ENCODE data around the gene CTSW.
A peak's percentile ranks its signal among the peaks of the same experiment; 100 is the strongest.
"Not testable (repeated sequence)": the region's sequence is repeated elsewhere in the genome, so short reads cannot be mapped to it uniquely, and the experiment has no call there.

CTSW gene

DNA sequence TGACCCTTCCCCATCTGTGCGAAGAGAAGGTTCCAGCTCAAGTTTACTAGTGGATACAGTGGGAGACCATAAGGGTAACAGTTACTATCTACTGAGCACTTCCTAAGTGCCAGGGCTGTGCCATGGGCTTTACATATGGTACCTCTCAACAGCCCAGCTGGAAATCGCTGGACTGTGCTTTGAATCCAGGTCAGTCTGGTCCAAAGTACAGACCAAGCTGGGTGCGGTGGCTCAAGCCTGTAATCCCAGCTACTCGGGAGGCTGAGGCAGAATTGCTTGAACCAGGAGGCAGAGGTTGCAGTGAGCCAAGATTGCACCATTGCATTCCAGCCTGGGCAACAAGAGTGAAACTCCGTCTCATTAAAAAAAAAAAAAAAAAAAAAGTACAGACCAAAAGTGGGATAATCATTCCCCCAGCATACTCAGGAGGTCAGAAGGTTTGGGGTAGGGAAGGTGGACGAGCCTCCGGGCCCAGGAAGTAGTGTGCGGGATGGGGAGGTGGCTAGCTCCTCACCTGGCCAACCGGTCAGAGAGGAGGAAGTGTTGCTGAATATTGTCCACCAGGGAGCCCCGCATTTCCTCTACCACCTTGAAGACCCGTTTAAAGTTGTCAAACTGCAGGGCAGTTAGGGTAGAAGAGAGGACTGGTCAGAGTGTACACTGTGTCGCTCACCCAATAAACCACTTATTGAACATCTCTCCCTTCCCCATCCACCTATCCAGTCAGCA is 6.3 kb downstream of the CTSW start:
- DNase-seq (ENCODE audit: low read depth) = no peak

DNA sequence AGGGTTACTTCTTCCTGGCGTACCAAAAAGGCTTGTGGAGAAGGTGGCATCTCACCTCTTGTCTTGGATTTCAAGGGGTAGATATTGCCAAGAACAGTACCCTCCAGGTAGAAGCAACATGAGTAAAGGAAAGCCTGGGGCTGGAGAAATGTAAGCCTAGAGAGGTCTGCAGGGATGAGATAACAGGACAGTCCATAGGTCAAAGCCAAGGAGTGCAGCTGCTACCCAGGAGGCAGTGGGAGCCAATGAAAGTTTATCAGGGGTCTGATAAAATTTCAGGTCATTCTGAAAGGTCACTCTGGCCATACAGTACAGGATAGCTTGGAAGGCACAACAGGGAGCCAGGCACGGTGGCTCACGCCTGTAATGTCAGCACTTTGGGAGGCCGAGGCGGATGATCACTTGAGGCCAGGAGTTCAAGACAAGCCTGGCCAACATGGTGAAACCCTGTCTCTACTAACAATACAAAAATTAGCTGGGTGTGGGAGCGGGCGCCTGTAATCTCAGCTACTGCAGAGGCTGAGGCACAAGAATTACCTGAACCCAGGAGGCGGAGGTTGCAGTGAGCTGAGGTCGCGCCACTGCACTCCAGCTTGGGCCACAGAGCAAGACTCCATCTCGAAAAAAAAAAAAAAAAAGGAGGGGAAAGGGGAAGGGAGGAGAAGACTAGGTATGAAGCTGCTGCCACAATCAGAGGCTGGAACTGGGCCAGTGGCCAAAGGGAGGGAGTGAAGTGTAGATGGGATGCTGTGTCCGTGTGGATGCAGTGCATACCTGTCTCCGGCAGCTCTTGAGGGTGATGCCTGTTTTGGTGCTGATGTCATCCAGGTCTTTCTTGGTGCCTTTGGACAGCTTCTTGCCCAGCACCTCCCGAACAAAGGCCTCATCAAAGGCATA is 7.4 kb downstream of the CTSW start:
- no peak for DNase-seq (ENCODE audit: low read depth)

DNA sequence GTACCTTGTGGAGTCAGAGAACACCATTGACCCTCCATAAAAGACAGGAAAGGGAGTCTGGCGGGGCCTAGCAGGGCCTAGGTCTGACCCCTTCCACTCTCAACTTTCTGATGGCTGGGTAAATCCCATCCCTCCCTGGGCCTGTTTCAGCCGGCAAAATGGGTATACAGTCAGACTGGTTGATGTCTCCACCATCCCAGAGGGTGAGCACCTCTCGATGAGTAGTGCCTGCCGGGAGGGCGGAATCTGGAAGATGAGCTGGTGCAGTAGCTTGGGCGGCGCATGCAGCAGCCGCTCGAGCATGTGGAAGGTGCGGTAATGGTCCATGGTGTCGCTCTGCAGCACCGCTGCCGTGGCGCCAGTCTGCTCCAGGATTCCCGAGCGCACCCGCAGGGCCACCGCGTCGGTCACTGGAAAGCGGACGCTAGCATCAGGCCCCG is 8.1 kb downstream of the CTSW start:
- no peak for DNase-seq (ENCODE audit: low read depth)

DNA sequence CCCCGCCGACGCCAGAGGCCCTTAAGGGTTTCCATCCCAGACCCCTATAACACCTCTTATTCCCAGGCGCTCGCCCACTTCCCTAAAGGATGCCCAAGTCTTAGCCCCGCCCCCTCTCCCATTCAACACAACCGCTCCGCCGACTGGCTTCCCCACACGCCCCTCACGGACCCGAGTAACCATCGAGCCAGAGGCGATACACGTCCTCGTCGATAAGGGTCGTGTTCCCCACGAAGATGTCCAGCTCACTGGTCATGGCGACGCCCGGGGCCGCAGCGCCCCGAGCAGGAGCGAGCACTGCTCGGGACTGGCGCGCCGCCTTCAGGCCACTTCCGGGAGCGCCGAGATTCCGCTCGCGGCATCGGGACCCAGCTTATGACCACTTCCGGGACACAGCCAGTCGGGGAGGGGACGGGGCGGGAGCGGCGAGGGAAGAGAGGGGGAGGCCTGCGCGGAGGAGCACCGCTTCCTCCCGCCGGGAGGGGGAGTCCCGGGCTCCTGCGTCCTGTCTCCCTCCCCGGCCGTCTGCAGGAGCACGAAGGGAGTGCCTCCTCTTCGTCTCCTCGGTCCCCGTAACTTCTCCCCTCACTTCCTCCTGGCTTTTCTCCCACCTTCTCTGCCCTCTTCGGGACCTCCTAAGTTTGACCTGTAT is 8.7 kb downstream of the CTSW start, which contains the start of gene FIBP:
TSS of gene FIBP (minus strand) at position 309 of the 652 bp plus-strand sequence. CDS start at position 256, 53 bp downstream.
- peak; percentile 97 for DNase-seq (ENCODE audit: low read depth)

DNA sequence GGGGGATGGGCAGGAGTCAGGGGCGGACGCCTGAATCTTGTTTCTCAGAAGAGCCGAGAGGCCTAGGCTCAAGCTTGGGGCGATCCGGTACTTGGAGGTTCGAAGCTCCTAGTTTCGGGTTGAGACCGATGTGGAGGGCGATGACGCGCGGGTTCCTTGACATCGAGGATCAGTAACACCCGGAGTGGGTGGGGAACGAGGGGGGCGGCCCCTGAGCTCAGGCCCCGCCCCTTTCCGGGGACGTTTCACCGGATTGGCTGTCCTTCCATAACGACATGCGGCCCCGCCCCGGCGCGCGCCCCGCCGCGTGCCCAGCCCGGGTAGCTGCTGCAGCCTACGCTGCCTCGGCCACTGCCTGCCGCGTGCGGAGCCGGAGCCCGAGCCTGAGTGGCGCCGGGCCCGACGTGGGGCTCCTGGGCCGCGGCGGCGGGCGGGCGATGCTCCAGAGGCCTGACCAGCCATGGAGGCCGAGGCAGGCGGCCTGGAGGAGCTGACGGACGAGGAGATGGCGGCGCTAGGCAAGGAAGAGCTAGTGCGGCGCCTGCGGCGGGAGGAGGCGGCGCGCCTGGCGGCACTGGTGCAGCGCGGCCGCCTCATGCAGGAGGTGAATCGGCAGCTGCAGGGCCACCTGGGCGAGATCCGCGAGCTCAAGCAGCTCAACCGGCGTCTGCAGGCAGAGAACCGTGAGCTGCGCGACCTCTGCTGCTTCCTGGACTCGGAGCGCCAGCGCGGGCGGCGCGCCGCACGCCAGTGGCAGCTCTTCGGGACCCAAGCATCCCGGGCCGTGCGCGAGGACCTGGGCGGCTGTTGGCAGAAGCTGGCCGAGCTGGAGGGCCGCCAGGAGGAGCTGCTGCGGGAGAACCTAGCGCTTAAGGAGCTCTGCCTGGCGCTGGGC is 10.9 kb downstream of the CTSW start, which contains the start of gene CCDC85B:
TSS of gene CCDC85B (plus strand) at position 350 of the 895 bp plus-strand sequence. CDS start at position 461, 111 bp downstream.
- peak; percentile 96 for DNase-seq (ENCODE audit: low read depth)

DNA sequence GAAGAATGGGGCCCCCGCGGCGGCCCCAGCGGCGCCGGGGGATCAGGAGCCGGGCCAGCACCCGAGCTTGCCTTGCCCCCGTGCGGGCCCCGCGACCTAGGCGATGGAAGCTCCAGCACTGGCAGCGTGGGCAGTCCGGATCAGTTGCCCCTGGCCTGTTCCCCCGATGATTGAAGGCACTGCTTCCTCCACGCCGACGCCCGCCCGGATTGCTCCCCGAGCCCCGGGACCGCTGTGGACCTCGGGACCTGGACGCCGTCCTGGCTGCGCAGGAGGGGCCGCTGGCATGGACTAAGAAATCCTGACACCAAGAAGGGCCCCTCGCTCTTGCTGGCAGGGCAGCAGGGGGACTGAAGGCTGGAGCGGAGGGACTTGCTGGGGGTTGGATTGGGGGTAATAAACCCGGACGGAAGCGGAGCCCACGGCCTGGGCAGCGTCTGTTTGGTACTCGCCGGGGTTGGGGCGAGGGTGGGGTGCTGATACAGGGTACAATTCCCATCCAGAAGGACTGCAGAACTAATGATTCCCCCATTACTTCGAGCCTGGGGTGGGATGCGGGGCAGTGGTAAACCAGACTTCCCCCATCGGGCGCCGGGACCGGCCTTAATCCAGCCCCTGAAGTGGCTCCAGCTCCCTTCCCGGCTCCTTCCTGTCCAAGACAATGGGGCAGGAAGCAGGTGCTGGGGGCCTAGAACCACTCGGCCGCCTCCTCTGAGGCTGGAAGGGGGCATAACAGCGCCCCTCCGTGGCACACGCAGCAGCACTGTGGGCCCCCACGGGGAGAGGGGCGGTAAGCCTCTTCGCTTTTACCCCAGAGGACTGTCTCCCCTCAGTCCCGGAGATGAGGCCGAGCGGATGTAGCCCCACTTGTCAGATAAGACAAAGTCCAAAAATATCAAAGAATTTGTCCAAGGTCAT is 11.8 kb downstream of the CTSW start:
- no peak for DNase-seq (ENCODE audit: low read depth)

DNA sequence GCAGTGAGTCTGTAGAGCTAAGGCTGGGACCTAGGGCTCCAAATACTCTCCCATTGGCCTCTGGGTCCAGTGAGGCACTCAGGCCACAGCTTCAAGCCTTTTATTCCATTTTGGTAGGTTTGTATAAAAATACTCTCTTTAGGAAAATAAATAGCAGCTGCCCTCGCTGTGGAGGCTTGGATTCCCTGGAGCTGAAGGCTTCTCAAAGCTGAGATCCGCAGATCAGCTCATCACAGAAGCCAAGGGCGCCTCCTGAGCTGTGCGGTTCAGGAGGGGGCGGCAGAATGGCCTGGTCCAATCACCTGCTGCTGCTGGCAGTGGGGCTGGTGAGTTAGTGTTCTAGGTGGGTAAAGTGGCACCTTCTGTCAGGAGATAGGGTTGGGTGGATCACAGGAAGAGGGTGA is 12.5 kb downstream of the CTSW start:
- DNase-seq (ENCODE audit: low read depth) = not testable (repeated sequence)

DNA sequence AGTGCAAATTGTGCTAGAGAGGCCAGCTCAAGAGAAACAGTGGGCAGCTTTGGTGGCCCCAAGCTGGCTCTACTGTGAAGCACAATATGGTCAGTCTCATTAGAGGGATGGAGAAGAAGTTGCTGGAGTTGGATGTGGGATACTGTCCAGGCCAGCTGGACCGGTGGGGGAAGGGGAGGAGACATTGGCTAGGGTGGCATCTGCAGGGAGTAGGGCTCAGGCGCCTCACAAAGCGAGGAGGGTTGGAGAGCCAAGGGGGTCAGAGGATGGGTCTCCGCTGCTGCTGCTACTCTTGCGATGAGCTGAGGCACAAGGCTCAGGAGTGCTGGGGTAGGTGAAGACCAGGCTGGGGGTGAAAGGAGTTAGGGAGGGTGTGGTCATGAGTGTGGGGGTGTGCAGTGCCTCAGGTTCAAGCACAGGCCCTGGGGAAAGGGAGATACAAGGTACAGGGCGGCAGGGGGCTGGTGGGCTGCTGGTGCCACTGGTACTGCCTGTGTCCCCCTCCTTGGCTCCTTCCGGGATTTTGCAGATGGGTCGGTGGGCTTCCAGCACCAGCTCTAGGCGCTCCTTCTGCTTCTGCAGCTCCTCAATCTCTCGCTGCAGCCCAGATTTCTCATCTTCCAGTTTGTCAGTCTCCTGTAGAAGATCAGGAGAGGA is 13.2 kb downstream of the CTSW start:
- DNase-seq (ENCODE audit: low read depth) = no peak

DNA sequence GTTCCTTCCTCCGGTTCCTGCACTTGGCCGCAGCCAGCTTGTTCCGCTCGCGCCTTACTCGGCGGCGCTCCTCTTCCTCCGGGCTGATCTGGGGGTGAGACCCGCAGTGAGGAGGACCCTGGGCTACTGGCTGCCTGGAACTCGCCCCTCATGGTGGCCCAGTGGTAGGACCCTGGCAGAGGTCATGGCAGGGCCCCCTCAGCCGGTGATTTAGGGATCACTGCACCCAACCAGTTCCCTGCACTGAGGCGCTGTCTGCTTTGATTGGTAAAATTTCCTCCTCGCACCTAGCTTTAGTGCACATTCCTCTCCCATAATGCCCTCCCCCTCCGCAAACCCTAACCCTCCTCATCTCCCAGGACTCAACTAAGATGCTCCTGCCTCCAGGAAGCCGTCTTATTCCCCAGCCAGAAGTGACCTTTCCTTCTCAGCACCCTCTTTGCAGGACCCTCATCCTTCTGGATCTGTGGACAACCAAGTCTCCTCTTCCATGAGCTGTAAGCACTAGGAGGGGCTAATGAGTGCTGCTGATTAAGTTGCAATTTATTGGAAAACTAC is 14.5 kb downstream of the CTSW start:
- DNase-seq (ENCODE audit: low read depth) = no peak

DNA sequence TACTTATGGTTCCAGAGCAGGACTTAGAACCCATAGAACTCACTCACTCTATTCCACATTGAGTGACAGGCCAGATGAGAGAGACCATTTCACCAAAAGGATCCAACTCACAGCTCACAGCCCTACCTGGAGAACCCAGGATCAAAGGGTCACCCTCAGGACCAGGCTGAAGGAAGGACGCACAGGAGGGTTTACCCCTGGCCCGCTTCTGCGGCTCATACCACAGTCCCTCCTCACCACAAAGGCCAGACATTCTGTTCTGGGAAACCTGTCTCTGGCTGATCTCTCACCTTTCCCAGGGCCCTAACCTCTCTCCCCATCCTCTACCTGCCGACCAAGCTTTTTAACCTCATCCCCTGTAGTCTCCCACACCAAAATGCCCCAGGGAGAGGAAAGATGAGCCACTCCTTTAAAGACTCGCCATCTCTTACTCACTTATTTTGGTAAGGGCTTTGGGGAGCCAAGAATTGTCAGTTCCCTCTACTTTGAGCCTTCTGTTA is 15.9 kb downstream of the CTSW start:
- DNase-seq (ENCODE audit: low read depth) = no peak

DNA sequence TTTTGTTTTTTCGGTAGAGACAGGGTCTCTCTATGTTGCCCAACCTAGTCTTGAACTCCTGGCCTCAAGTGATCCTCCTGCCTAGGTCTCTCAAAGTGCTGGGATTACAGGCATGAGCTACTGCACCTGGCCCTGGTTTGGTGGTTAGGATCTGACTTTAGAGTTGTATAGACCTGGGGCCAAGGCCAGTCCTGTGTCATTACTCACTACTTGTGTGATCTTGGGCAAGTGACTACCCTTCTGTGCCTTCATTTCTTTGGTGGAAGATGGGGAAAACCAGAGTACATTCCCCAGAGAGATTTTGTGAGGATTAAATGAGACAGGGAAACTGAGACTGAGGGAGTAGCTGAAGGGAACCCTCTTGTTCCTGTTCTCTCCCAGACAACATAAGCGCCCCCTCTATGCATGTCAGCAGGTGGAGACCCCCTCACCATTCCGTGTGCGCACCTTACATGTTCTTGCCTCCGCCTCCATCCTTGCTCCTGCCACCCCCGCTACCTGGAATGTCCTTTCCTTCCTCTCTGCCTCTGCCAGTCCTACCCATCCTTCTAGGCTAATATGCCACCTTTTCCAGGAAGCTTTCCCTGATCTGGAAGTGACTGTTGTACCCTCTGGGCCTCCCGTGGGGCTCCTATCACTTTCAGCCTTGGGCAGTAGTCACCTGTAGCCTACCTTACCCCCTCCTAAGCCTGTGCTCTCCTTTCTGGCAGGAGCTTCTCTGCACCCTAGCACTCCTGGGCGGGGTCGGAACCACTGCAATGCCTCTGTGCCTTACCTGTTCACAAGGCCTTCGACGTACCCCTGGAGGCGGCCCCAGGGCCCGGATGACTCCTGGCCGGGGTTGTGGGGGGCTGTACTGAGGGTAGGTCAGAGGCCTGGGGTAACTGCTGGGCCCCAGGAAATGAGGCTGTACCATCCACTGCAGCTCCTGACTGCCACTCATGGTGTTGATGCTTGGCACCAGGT is 16.7 kb downstream of the CTSW start:
- no peak for DNase-seq (ENCODE audit: low read depth)

DNA sequence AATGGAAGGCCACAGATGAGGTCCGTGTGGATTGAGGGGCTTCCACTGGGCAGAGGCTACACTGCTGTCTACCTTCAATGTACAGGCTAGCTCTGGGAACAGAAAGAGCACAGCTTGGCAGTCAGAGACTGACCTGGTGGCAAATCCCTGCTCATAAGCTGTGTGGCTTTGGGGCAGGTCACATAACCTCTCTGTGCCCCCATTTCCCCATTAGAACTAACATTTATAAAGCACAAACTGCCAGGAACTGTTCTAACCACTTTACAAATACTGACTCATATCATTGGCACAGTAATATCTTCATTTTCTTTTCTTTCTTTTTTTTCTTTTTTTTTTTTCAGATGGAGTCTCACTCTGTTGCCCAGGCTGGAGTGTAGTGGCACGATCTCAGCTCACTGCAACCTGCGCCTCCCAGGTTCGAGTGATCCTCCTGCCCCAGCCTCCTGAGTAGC is 17.4 kb downstream of the CTSW start:
- no peak for DNase-seq (ENCODE audit: low read depth)

DNA sequence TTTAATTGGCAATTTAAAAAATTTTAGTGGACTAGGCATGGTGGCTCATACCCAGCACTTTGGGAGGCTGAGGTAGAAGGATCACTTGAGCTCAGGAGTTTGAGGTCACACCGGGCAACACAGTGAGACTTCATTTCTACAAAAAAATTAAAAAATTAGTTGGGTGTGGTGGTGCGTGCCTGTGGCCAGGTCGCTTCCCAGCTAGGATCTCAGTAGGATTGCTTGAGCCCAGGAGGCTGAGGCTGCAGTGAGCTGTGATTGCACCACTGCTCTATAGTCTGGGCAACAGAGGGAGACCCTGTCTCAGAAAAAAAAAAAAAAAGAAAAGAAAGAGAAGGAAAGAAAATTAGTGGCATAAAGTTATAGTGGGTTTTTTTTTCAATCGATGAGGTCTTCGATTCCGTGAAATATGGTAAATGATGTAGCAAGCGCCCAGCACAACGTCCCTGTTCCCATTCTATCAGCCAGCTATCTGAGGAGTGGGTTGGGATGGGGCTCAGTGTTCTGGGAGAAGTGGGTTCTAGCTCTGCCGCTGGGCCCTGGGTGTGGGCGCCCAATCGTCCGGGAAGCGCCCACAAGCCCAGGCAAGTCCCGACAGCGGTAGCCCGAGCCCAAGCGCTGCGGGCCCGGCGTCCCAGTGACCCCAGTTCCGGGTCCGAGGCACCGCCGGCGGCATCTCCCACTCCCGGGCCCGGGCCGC is 19.2 kb downstream of the CTSW start:
- no peak for DNase-seq (ENCODE audit: low read depth)

DNA sequence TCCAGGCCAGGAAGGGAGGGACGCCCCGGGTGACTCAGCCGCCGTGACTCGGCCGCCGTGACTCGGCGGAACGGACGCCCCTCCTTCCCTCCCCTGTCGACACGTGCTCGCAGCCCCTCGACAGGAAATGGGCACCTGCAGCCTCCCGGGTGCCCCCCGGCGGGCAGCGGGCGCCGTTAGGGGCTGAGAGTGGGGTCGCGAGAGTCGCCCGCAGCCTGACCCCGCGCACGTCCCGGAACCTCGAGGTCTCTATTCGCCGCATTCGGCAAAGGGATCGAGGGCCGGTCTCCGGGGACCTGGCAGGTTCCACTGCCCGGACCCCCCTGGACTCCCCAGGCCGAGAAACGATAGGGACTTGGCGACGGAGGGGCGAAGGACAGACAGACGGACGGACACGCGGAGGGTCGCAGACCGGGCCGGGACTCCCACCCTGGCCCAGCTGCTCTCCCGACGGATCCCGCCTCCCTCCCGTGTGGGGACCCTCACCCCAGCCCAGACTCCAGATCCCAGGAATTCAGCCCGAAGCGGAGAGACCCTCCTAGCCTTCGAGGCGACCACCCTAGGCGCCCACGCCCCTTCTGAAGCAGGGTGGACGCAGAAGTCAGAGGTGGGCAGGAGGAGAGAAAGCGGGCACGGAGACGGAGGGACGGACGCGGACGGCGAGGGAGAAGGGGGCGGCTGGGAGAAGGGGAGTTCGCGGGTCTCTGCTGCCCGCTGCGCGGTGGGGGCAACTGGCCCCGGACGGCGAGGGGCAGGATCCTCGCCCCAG is 19.9 kb downstream of the CTSW start:
- DNase-seq (ENCODE audit: low read depth) = no peak

DNA sequence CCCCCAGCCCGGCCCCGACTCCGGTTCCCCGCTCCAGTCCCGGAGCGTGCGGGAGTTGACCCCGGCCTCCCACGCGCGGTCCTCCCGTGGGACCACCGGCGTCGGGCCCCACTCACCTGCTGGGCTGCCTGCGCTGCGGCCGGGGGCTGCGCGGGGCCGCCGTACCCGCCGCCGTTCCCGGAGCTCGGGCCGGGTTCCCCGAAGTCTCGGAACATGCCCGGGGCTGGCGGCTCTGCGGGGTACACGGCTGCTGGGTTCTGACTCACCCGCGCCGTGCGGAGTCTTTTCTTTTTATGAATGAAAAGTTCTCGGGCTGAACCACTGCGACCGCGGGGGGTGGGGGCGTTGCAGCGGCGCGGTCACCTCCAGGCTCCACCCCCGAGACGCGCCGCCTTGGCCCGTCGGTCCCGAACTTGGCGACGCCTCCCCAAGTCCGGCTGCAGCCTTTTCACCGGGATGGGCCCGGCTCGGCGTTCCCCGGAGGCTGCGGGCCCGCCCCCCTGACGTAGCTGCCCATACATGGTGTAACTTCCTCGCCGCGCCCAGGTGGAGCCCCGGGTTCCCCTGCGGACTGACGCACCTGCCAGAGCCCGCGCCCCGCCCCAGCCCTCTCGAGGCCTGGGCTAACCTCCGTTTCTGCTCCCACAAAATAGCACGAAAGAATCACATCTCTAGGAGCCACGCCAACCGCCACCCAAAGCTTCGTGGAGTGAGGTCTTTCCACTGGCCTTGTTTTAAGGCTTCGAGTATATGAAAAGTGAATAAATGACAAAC is 20.7 kb downstream of the CTSW start, which contains the start of gene FOSL1:
TSS of gene FOSL1 (minus strand) at position 264 of the 774 bp plus-strand sequence. CDS start at position 215, 49 bp downstream.
- DNase-seq (ENCODE audit: low read depth) = peak; percentile 91

DNA sequence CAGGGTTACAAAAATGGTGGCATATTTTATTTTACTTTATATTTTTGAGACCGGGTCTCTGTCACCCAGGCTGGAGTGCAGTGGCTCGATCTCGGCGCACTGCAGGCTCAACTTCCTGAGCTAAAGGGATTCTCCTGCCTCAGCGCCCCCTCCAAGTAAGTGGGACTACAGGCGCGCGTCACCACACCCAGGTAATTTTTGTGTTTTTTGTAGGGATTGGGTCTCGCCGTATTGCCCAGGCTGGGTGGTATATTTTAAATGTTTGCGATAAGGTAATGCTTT is 21.2 kb downstream of the CTSW start:
- no peak for DNase-seq (ENCODE audit: low read depth)

Data from CMK (cell line).